Transverse colon (tissue), 4 donors: ENCODE measurements around the gene PUDP. TPM values are rescaled to one million over a fixed set of nuclear protein-coding genes. Genes with fewer than 3 reads are reported as not detected.

Experiments used
- DNase-seq: peaks from one replicate; pipeline ENCODE4 v3.0.0-alpha.2; 2019
- H3K27ac ChIP-seq, 4 donors: fragments of 200-600 bp; sonication (generic); 2 replicates each; pipeline ENCODE4 v1.5.1; 2016 to 2018; ENCODE audit warnings: inconsistent platforms in 4 of 4
- H3K27me3 ChIP-seq: fragments of 200-600 bp; sonication (generic); 2 replicates; pipeline ENCODE4 v1.5.1; 2017; ENCODE audit warnings: inconsistent platforms
- H3K36me3 ChIP-seq, 4 donors: fragments of 200-600 bp; sonication (generic); 2 replicates each; pipeline ENCODE4 v1.5.1; 2017 to 2019; ENCODE audit warnings: inconsistent platforms in 4 of 4
- H3K4me1 ChIP-seq, 4 donors: fragments of 200-600 bp; sonication (generic); 2 replicates each; pipeline ENCODE4 v1.5.1; 2017 to 2020; ENCODE audit warnings: inconsistent platforms in 4 of 4
- H3K4me3 ChIP-seq, 4 donors: fragments of 200-600 bp; sonication (generic); 1 replicate in 1 of 4; 2 replicates in 3 of 4; pipeline versions ENCODE4 v1.5.1 to v1.6.1; 2017 to 2019; ENCODE audit warnings: inconsistent platforms in 4 of 4
- H3K9me3 ChIP-seq, 2 donors: fragments of 200-600 bp; sonication (generic); 2 replicates each; pipeline ENCODE4 v1.5.1; 2017 to 2019; ENCODE audit warnings: inconsistent platforms in 2 of 2
- EP300 ChIP-seq: sonication (generic); formaldehyde crosslinking; IDR thresholded peaks from one replicate; pipeline ENCODE4 v1.6.1; 2017; ENCODE audit warnings: antibody characterized with exemption, low read depth
- POLR2A ChIP-seq: fragments of 450-650 bp; IDR thresholded peaks from one replicate; pipeline ENCODE4 v1.6.1; 2016; ENCODE audit warnings: antibody characterized with exemption, mild to moderate bottlenecking, moderate library complexity
- POLR2AphosphoS5 ChIP-seq, 3 donors: sonication (generic); formaldehyde crosslinking; IDR thresholded peaks; one replicate each; pipeline ENCODE4 v1.6.1; 2016; ENCODE audit warnings: antibody characterized with exemption in 3 of 3
- WGBS, 2 donors: methylation state at CpG; one replicate each; pipeline ENCODE4 v1.1.5; 2018; ENCODE audit warnings: low coverage in 1 of 2; 5-methylcytosine and 5-hydroxymethylcytosine counted together
- in situ Hi-C, 4 donors: fragments of 200-750 bp; cut with MboI; loops; one replicate each; pipeline versions ENCODE4 v1.15.0 to v1.15.1; 2017; ENCODE audit warnings: low sequenced_read_pairs in 3 of 4, low pct_ligation_motif_present in 1 of 4, low pct_unique_long_range_greater_than_20kb in 1 of 4
- intact Hi-C: fragments of 100-400 bp; cut with DNase I; formaldehyde crosslinking; loops from one replicate; pipeline ENCODE4 v1.15.1; 2023; ENCODE audit warnings: low total_unique reads
- total RNA-seq, 4 donors: library from RNA; depleted of rRNA; stranded (reverse); fragments of >200 nt; gene quantifications; one replicate each; pipeline ENCODE4 v1.1.0, GENCODE V29; 2016
- TF ChIP-seq, protein P1 (sequence below), 5 experiments: fragments of 200-600 bp in 3 of 5; fragments of 450-650 bp in 2 of 5; sonication (generic) in 3 of 5; IDR thresholded peaks; 1 replicate in 2 of 5; 2 replicates in 3 of 5; pipeline ENCODE4 v1.5.1; 2016 to 2017; ENCODE audit warnings: antibody characterized with exemption in 5 of 5, inconsistent platforms in 3 of 5, mild to moderate bottlenecking in 2 of 5, moderate library complexity in 1 of 5

The PUDP gene
- total RNA-seq, 4 donors from 2014 or later = 3.7 to 31.9 (median 23.3) TPM

DNA sequence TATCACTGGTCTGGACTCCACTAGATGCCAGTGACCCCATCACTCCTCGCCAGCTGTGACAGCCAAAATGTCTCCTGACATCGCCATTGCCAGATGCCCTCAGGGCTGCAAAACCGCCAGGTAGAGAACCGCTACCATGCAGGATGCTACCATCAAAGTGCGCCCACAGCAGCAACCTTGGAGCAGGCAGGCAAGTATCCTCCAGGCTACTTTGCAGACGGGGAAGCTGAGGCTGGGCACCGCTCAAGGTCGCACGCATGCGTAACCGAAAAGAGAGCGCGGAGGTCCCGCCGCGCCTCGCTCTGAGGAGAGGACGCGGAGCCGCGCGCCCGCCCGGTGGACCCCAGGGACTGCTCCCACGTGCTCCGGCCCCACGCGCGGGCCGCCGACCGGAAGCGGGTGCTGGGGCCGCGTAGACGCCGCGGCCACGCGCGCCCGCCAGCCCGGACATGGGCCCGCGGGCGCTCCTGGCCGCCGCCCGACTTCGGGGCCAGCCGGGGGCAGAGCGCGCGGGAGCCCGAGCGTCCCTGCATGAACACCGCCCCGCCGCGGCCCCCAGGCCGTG, 458 bp downstream of the PUDP start, which contains the start of gene STS:
Gene STS (plus strand): TSS at position 300 of the 565 bp plus-strand sequence. CDS start 105,488 bp downstream, outside the sequence.
- TF ChIP-seq, protein P1, sequence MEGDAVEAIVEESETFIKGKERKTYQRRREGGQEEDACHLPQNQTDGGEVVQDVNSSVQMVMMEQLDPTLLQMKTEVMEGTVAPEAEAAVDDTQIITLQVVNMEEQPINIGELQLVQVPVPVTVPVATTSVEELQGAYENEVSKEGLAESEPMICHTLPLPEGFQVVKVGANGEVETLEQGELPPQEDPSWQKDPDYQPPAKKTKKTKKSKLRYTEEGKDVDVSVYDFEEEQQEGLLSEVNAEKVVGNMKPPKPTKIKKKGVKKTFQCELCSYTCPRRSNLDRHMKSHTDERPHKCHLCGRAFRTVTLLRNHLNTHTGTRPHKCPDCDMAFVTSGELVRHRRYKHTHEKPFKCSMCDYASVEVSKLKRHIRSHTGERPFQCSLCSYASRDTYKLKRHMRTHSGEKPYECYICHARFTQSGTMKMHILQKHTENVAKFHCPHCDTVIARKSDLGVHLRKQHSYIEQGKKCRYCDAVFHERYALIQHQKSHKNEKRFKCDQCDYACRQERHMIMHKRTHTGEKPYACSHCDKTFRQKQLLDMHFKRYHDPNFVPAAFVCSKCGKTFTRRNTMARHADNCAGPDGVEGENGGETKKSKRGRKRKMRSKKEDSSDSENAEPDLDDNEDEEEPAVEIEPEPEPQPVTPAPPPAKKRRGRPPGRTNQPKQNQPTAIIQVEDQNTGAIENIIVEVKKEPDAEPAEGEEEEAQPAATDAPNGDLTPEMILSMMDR (IDR thresholded peaks at IDR 0.05) = no peak
- no peak for TF ChIP-seq POLR2AphosphoS5 (IDR thresholded peaks at IDR 0.05)
- TF ChIP-seq POLR2A = no peak
- no peak for TF ChIP-seq EP300
- peaks cover 0 to 11% (median 5%) of the 10 kb centered on the region in 4 donors for H3K4me1 ChIP-seq
- peak within 1 kb of the TSS; percentile 90 to 95 (median 94) for H3K27ac ChIP-seq
- in situ Hi-C loops = no loop called here
- WGBS, 2 donors = 1% methylated on average over 29 of the region's 61 CpGs; no CpG with 5 or more reads in 1 of the 2 donors
- H3K4me3 ChIP-seq = peak within 1 kb of the TSS; percentile 76 to 90 (median 79)
- no peaks in the 10 kb centered on the region for H3K36me3 ChIP-seq
- peak; percentile 52 for DNase-seq
- intact Hi-C loops = no loop called here
- no peaks in the 10 kb centered on the region for H3K27me3 ChIP-seq
- H3K9me3 ChIP-seq = no peaks in the 10 kb centered on the region

DNA sequence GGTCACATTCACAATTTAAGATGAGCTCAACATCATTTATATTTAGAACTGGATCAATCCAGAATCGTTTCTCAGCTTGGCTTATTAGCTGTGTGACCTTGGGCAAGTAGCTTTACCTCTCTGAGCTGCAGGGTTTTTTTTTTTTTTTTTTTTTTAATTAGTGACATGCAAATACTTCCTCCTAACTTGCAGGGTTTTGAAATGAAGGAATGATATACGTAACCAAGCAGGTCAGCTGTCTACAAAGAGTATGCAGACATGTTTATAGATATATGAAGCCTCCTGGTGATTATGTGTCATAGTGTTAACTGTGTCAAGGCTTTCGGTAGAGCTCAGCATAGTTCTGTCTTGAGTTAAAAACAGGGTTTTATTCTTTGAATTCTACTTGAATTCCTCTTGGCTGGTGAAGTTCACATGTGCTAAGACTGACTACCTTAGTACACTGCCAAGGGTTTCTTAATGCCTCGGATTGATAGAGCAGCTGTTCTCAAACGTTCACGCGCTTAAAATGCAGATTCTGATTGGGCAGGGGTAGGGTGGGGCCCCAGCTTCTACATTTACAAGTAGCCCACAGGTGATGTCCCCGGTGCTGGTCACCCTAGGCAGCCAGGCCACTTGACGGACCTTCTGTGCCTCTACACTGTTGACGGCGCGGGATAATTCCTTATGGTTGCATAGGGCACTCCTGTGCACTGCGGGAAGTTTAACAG, 1.1 kb downstream of the PUDP start:
- in situ Hi-C loops (no loop called here), intact Hi-C loops (no loop called here)
- peak; percentile 49 for DNase-seq
- H3K9me3 ChIP-seq = no peaks in the 10 kb centered on the region
- TF ChIP-seq EP300 (no peak), POLR2A (no peak), POLR2AphosphoS5 (IDR thresholded peaks at IDR 0.05) (no peak)
- TF ChIP-seq, protein P1 (IDR thresholded peaks at IDR 0.05) = no peak
- peaks cover 0 to 11% (median 5%) of the 10 kb centered on the region in 4 donors for H3K4me1 ChIP-seq
- 12% methylated on average over 13 of the region's 13 CpGs; no CpG with 5 or more reads in 1 of the 2 donors for WGBS, 2 donors
- H3K36me3 ChIP-seq = no peaks in the 10 kb centered on the region
- peak overlapping the region; percentile 76 to 90 (median 79) for H3K4me3 ChIP-seq
- peak overlapping the region; percentile 90 to 95 (median 94) for H3K27ac ChIP-seq
- no peaks in the 10 kb centered on the region for H3K27me3 ChIP-seq

- intact Hi-C loops = no loop called here
- Histone ChIP-seq H3K9me3 (no peaks in the 10 kb centered on the region), H3K36me3 (no peaks in the 10 kb centered on the region), H3K4me1 (peaks cover 0 to 11% (median 5%) of the 10 kb centered on the region in 4 donors), H3K27me3 (no peaks in the 10 kb centered on the region), H3K27ac (peak overlapping the region; percentile 45 to 95 (median 92)), H3K4me3 (no peak overlapping the region)
- WGBS, 2 donors = 77% methylated on average over 3 of the region's 3 CpGs; no CpG with 5 or more reads in 1 of the 2 donors
- TF ChIP-seq EP300 = no peak
- TF ChIP-seq POLR2AphosphoS5 (IDR thresholded peaks at IDR 0.05) = no peak
- no peak for TF ChIP-seq POLR2A
- TF ChIP-seq, protein P1 (IDR thresholded peaks at IDR 0.05) = no peak
- DNase-seq = no peak
- in situ Hi-C loops = no loop called here
Measured at GRCh38 chrX:7146020-7146702, 1.8 kb downstream of the PUDP start.

DNA sequence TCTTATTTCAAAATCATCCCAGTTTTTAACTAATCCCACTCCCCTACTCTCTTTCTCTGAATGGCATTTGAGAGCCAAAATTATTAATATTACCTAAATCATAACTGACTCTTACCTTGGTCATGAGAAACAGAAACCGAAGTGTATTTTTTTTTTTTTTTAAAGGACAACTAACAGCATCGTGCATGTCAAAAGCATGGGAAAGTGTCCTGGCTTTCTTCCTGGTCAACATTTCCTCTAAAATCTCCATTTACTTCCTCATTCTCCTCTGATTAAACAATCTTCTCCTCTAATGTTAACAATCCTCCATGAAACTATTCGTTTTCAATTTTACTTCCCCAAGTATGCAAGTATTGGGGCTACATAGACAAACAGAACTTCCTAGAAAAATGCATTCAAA, 2.5 kb downstream of the PUDP start:
- Histone ChIP-seq H3K9me3 (no peaks in the 10 kb centered on the region), H3K27ac (peak overlapping the region; percentile 34 to 95 (median 48)), H3K36me3 (no peaks in the 10 kb centered on the region), H3K4me1 (peaks cover 0 to 11% (median 5%) of the 10 kb centered on the region in 4 donors), H3K4me3 (no peak overlapping the region), H3K27me3 (no peaks in the 10 kb centered on the region)
- 29% methylated on average over 1 to 3 of the region's 3 CpGs for WGBS, 2 donors
- DNase-seq = no peak
- in situ Hi-C loops (no loop called here), intact Hi-C loops (no loop called here)
- TF ChIP-seq POLR2AphosphoS5 (IDR thresholded peaks at IDR 0.05) = no peak
- TF ChIP-seq EP300 = no peak
- no peak for TF ChIP-seq POLR2A
- TF ChIP-seq, protein P1 (IDR thresholded peaks at IDR 0.05) = no peak
